ENCODE measurements around the gene APLP1. TPM values are rescaled to one million over a fixed set of nuclear protein-coding genes. Genes with fewer than 3 reads are reported as not detected.

Gene APLP1
- total and polyA plus RNA-seq, 4 donors: 0.08 to 0.51 (median 0.16) TPM; not detected in 1

DNA sequence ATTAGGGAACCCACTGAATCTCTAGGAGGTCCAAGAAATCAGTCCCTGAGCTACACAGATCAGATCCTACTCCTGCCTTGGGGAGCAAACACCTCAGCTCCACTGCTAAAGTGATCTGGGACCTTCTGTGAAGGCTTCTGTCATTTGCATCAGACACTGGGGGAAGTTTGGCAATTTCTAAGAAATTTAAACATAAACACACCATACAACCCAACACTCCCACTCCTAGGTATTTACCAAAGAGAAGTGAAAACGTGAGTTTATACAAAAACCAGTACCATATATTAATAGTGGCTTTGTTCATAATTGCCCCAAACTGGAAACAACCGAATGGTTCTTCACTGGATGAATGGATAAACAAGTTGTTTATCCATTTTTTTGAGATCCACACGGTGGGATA lies 47.1 kb downstream of the APLP1 start:
- Histone ChIP-seq H3K9me3 (ENCODE audit: control insufficient read depth in 4 of 4, low read length in 3 of 4) (no peaks in the 10 kb centered on the region), H3K27me3 (ENCODE audit: control insufficient read depth in 4 of 4, insufficient read depth in 4 of 4, low read length in 3 of 4) (no peaks in the 10 kb centered on the region), H3K36me3 (ENCODE audit: control insufficient read depth in 4 of 4, insufficient read depth in 3 of 4, low read depth in 1 of 4, low read length in 3 of 4) (no peaks in the 10 kb centered on the region), H3K9ac (ENCODE audit: low read depth in 1 of 2, low read length in 2 of 2) (no peak overlapping the region), H3K27ac (ENCODE audit: low read depth in 1 of 2, low read length in 2 of 2) (peak overlapping the region in 1 of 2 donors; percentile 12), H3K4me1 (ENCODE audit: control insufficient read depth in 4 of 4, insufficient read depth in 4 of 4, low read length in 3 of 4) (no peaks in the 10 kb centered on the region), H3K4me3 (ENCODE audit: low read depth in 1 of 3, low read length in 3 of 3) (no peak overlapping the region)
- TF ChIP-seq EGR1 (IDR thresholded peaks at IDR 0.05; ENCODE audit: low read depth in 2 of 2) (no peak), FOXA2 (IDR thresholded peaks at IDR 0.05) (no peak), YY1 (IDR thresholded peaks at IDR 0.05) (no peak), JUND (IDR thresholded peaks at IDR 0.05) (no peak), TAF1 (conservative IDR thresholded peaks at IDR 0.05) (no peak)
- TF ChIP-seq, protein P1, sequence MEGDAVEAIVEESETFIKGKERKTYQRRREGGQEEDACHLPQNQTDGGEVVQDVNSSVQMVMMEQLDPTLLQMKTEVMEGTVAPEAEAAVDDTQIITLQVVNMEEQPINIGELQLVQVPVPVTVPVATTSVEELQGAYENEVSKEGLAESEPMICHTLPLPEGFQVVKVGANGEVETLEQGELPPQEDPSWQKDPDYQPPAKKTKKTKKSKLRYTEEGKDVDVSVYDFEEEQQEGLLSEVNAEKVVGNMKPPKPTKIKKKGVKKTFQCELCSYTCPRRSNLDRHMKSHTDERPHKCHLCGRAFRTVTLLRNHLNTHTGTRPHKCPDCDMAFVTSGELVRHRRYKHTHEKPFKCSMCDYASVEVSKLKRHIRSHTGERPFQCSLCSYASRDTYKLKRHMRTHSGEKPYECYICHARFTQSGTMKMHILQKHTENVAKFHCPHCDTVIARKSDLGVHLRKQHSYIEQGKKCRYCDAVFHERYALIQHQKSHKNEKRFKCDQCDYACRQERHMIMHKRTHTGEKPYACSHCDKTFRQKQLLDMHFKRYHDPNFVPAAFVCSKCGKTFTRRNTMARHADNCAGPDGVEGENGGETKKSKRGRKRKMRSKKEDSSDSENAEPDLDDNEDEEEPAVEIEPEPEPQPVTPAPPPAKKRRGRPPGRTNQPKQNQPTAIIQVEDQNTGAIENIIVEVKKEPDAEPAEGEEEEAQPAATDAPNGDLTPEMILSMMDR (IDR thresholded peaks at IDR 0.05; ENCODE audit: low read depth, low read length, missing input control): no peak
- WGBS: 56% methylated on average over 3 of the region's 3 CpGs
- no peak for DNase-seq (ENCODE audit: low spot score)

DNA sequence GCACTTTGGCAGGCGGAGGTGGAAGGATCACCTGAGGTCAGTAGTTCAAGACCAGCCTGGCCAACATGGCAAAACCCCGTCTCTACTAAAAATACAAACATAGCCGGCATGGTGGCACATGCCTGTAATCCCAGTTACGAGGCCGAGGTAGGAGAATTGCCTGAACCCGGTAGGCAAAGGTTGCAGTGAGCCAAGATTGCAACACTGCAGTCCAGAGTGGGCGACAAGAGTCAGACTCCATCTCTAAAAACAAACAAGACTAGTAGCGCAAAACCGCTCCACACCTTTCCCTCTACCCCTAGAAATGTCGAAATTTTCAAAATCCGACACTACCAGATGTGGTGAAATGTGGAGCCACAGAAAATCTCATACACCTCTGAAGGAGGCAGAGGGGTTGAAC lies 50.9 kb downstream of the APLP1 start:
- H3K27me3 ChIP-seq (ENCODE audit: control insufficient read depth in 4 of 4, insufficient read depth in 4 of 4, low read length in 3 of 4): no peaks in the 10 kb centered on the region
- no peak overlapping the region for H3K9ac ChIP-seq (ENCODE audit: low read depth in 1 of 2, low read length in 2 of 2)
- no peak overlapping the region for H3K27ac ChIP-seq (ENCODE audit: low read depth in 1 of 2, low read length in 2 of 2)
- 40% methylated on average over 11 of the region's 11 CpGs for WGBS
- H3K4me3 ChIP-seq (ENCODE audit: low read depth in 1 of 3, low read length in 3 of 3): no peak overlapping the region
- H3K36me3 ChIP-seq (ENCODE audit: control insufficient read depth in 4 of 4, insufficient read depth in 3 of 4, low read depth in 1 of 4, low read length in 3 of 4): no peaks in the 10 kb centered on the region
- peak in 1 of 2 donors; percentile 10 for TF ChIP-seq RXRA (IDR thresholded peaks at IDR 0.05)
- TF ChIP-seq TAF1 (conservative IDR thresholded peaks at IDR 0.05): no peak
- TF ChIP-seq EGR1 (IDR thresholded peaks at IDR 0.05; ENCODE audit: low read depth in 2 of 2): no peak
- no peak for TF ChIP-seq JUND (IDR thresholded peaks at IDR 0.05)
- no peak for TF ChIP-seq HNF4G (IDR thresholded peaks at IDR 0.05)
- TF ChIP-seq FOXA1 (IDR thresholded peaks at IDR 0.05): no peak
- TF ChIP-seq, protein P2, sequence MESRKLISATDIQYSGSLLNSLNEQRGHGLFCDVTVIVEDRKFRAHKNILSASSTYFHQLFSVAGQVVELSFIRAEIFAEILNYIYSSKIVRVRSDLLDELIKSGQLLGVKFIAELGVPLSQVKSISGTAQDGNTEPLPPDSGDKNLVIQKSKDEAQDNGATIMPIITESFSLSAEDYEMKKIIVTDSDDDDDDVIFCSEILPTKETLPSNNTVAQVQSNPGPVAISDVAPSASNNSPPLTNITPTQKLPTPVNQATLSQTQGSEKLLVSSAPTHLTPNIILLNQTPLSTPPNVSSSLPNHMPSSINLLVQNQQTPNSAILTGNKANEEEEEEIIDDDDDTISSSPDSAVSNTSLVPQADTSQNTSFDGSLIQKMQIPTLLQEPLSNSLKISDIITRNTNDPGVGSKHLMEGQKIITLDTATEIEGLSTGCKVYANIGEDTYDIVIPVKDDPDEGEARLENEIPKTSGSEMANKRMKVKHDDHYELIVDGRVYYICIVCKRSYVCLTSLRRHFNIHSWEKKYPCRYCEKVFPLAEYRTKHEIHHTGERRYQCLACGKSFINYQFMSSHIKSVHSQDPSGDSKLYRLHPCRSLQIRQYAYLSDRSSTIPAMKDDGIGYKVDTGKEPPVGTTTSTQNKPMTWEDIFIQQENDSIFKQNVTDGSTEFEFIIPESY (IDR thresholded peaks at IDR 0.05): no peak
- no peaks in the 10 kb centered on the region for H3K9me3 ChIP-seq (ENCODE audit: control insufficient read depth in 4 of 4, low read length in 3 of 4)
- no peaks in the 10 kb centered on the region for H3K4me1 ChIP-seq (ENCODE audit: control insufficient read depth in 4 of 4, insufficient read depth in 4 of 4, low read length in 3 of 4)
- no peak for DNase-seq (ENCODE audit: low spot score)

DNA sequence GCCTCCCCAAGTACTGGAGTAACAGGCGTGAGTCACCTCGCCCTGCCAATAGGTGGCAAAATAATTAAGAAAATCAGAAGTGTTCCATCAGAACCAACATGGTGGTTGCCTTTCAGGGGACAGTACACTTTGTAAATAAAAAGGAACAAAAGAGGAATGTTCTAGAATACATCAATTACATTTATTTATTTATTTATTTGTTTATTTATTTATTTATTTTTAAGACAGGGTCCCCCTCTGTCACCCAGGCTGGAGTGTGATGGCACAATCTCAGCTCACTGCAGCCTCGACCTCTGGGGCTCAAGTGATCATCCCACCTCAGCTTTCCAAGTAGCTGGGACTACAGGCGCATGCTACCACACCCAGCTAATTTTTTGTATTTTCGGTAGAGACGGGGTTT lies 52.6 kb downstream of the APLP1 start:
- Histone ChIP-seq H3K36me3 (ENCODE audit: control insufficient read depth in 4 of 4, insufficient read depth in 3 of 4, low read depth in 1 of 4, low read length in 3 of 4) (no peaks in the 10 kb centered on the region), H3K9me3 (ENCODE audit: control insufficient read depth in 4 of 4, low read length in 3 of 4) (peaks cover 0 to 4% (median 0%) of the 10 kb centered on the region in 4 donors), H3K9ac (ENCODE audit: low read depth in 1 of 2, low read length in 2 of 2) (no peak overlapping the region), H3K27me3 (ENCODE audit: control insufficient read depth in 4 of 4, insufficient read depth in 4 of 4, low read length in 3 of 4) (no peaks in the 10 kb centered on the region), H3K4me1 (ENCODE audit: control insufficient read depth in 4 of 4, insufficient read depth in 4 of 4, low read length in 3 of 4) (no peaks in the 10 kb centered on the region), H3K4me3 (ENCODE audit: low read depth in 1 of 3, low read length in 3 of 3) (no peak overlapping the region), H3K27ac (ENCODE audit: low read depth in 1 of 2, low read length in 2 of 2) (no peak overlapping the region)
- no peak for DNase-seq (ENCODE audit: low spot score)
- WGBS: 86% methylated on average over 6 of the region's 6 CpGs
- TF ChIP-seq GABPA (IDR thresholded peaks at IDR 0.05 in 1 of 2, conservative IDR thresholded peaks at IDR 0.05 in 1 of 2): no peak
- TF ChIP-seq TAF1 (conservative IDR thresholded peaks at IDR 0.05): no peak
- no peak for TF ChIP-seq JUND (IDR thresholded peaks at IDR 0.05)
- TF ChIP-seq, protein P3, sequence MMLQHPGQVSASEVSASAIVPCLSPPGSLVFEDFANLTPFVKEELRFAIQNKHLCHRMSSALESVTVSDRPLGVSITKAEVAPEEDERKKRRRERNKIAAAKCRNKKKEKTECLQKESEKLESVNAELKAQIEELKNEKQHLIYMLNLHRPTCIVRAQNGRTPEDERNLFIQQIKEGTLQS (IDR thresholded peaks at IDR 0.05): no peak
- no peak for TF ChIP-seq FOXA2 (IDR thresholded peaks at IDR 0.05)

All from liver (tissue), 9 donors.